HG02678 (cell line): ENCODE results near the gene AKT1.

Experiments
- ATAC-seq: cut with Tn5 transposase; IDR thresholded peaks from one replicate; pipeline ENCODE4 v1.9.1; 2021; ENCODE audit warnings: mild to moderate bottlenecking, moderate library complexity; ENCODE audit not compliant: unreplicated experiment

The AKT1 gene

GRCh38 chr14:104726600-104727451 is 68.7 kb downstream of the AKT1 start:
- no peak for ATAC-seq

- no peak for ATAC-seq
Observed at GRCh38 chr14:104725772-104726548, 69.6 kb downstream of the AKT1 start.

- no peak for ATAC-seq
Observed at GRCh38 chr14:104724981-104725771, 70.4 kb downstream of the AKT1 start.

- ATAC-seq: no peak
Observed at GRCh38 chr14:104724407-104724980, 71.1 kb downstream of the AKT1 start.

- peak; percentile 69 for ATAC-seq
Observed at GRCh38 chr14:104723651-104724406, 71.7 kb downstream of the AKT1 start, which contains the start of gene ADSS1. Gene ADSS1 (plus strand): TSS chr14:104724229. CDS start chr14:104724271, 42 bp downstream.

- no peak for ATAC-seq
Observed at GRCh38 chr14:104722938-104723650, 72.5 kb downstream of the AKT1 start.

- no peak for ATAC-seq
Observed at GRCh38 chr14:104721505-104722431, 73.8 kb downstream of the AKT1 start.
